Left ventricle myocardium inferior (tissue), 1 donor: ENCODE results near the gene ZKSCAN7. TPM values are rescaled to one million over a fixed set of nuclear protein-coding genes. Genes with fewer than 3 reads are reported as not detected.
"Not testable (repeated sequence)": the region's sequence is repeated elsewhere in the genome, so short reads cannot be mapped to it uniquely, and the experiment has no call there.

Experiments
- DNase-seq: peaks from one replicate; pipeline ENCODE4 v3.0.0-alpha.2; 2020
- H3K27ac ChIP-seq: fragments of 200-600 bp; replicated peaks from 2 replicates; pipeline ENCODE4 v1.8.0; 2021
- H3K27me3 ChIP-seq: fragments of 200-600 bp; 2 replicates; pipeline ENCODE4 v1.8.0; 2021; ENCODE audit warnings: low read depth
- H3K36me3 ChIP-seq: fragments of 200-600 bp; 2 replicates; pipeline ENCODE4 v1.8.0; 2021
- H3K4me1 ChIP-seq: fragments of 200-600 bp; 2 replicates; pipeline ENCODE4 v1.8.0; 2021
- H3K4me3 ChIP-seq: fragments of 200-600 bp; 2 replicates; pipeline ENCODE4 v1.8.0; 2021; ENCODE audit warnings: mild to moderate bottlenecking, moderate library complexity
- H3K9me3 ChIP-seq: fragments of 200-600 bp; replicated peaks from 2 replicates; pipeline ENCODE4 v1.8.0; 2021
- intact Hi-C: fragments of 100-400 bp; cut with micrococcal nuclease; formaldehyde crosslinking; loops from one replicate; pipeline ENCODE4 v1.11.0; 2022
- total RNA-seq: library from RNA; stranded (reverse); fragmentation: NEBNext Ultra II Directional; extraction: Animal tissue kit (Norgen Biotek cat#: 25700); gene quantifications from one replicate; pipeline ENCODE4 v1.2.1, GENCODE V29; 2021
- TF ChIP-seq, protein P1 (sequence below): fragments of 200-600 bp; IDR thresholded peaks from 2 replicates; pipeline ENCODE4 v1.8.0; 2021; ENCODE audit warnings: antibody characterized with exemption, mild to moderate bottlenecking, borderline replicate concordance
- donor health status: DM: no; HTN: yes; CAD: no; lungs with severe emphysema.

The ZKSCAN7 gene
- total RNA-seq, 1 donor from 2014 or later: 2.6 TPM

DNA sequence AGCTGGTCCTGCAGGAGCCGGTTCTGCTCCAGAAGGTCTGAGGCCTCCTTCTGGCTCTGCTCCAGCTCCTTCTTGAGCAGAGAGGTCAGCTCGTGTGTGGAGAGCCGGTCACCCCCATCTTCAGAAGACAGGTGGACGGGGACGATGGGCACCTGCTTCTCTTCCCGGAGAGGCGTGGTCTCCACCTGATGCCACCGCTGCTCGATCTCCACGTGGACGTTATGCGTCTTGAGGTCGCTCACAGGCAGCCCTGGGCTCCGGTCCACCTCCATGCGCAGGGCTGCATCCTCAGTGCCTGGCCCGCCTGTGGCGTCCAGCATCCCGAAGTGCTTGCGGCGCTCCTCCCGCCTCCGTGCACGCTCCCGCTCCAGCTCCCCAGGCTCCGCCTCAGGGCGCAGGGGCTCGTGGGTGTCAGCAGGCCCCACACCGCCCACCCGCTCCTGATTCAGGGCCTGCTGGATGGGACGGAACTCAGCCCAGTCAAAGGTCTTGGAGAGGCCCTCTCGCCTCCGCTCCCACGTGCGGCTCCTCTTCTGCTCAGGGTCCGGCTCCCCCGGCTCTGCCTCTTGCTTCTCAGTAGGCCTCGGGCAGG is 24.0 kb downstream of the ZKSCAN7 start:
- intact Hi-C loops, H3K4me1 ChIP-seq, H3K9me3 ChIP-seq, H3K36me3 ChIP-seq, DNase-seq, H3K4me3 ChIP-seq, H3K27ac ChIP-seq: not testable (repeated sequence)
- H3K27me3 ChIP-seq: peaks cover 13% of the 10 kb centered on the region

DNA sequence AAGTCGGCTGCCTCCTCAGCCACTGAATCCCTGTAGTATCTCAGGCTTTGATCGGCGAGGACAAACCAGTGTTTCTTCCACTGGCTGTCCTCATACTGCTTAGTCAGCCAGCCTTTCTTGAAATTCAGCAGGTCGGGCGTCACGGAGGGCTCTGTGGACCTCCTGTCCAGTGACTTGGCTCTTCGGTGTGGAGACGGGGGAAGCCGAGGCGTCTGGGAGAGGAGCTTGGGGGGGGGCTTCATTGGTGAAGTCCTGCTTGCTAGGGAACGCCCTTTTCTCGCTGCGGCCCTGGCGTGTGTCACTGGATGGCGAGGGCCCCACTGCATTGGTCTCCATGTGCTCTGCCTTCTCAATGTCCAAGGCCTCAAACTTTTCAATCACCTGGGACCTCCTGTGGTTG is 24.8 kb downstream of the ZKSCAN7 start:
- H3K36me3 ChIP-seq, H3K27ac ChIP-seq, DNase-seq, H3K4me3 ChIP-seq, intact Hi-C loops, H3K9me3 ChIP-seq: not testable (repeated sequence)
- Histone ChIP-seq H3K4me1 (peaks cover 10% of the 10 kb centered on the region), H3K27me3 (peaks cover 13% of the 10 kb centered on the region)

GRCh38 chr3:44580971-44581370 is 26.0 kb downstream of the ZKSCAN7 start:
- Histone ChIP-seq H3K27me3 (peaks cover 13% of the 10 kb centered on the region), H3K4me1 (peaks cover 21% of the 10 kb centered on the region)
- intact Hi-C loops, DNase-seq, H3K27ac ChIP-seq, H3K36me3 ChIP-seq, H3K4me3 ChIP-seq, H3K9me3 ChIP-seq: not testable (repeated sequence)

DNA sequence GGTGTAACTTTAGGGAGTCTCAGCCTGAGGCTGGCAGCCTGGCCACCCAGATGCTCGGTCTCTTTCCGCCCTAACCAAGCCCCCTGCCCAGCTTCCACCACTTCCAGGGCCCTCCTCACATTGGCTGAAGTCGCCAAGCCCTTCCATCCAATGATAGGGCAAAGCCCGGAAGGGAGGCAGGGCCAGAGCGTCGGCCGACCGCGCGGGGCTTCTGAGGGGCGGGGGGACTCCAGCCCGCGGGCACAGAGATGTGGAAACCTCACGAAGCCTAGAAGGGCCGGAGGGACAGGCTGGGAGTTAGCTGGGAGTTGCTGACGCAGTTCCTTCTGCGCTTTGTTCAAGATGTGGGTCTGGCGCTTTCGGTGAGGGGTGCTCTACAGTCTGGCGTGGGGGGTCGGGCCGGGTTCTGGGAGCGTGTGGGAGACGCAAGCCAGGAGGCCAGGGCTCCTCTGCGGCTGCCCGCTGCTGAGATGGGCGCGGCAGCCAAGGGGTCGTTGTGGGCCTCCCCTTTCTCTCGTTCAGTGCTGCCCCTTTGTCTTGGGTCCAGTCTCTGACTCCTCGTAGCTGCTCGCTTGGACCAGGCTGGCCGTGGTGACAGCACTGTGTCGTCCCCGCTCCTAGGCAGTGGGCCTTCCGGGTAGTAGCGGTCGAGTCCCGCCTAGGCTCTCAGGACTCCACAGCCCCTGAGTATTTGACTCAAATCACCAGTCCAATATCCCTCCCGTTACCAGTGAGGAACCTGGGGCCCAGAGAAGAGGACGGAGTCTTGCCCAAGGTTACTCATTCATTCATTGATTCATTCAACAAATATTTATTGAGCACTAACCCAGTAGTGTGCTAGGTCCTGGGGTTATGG is 29.9 kb downstream of the ZKSCAN7 start, which contains the start of gene ZNF660:
Gene ZNF660, plus strand, starts transcription at position 319 of the 856 bp plus-strand sequence. CDS start 9,230 bp downstream, outside the sequence.
- TF ChIP-seq, protein P1, sequence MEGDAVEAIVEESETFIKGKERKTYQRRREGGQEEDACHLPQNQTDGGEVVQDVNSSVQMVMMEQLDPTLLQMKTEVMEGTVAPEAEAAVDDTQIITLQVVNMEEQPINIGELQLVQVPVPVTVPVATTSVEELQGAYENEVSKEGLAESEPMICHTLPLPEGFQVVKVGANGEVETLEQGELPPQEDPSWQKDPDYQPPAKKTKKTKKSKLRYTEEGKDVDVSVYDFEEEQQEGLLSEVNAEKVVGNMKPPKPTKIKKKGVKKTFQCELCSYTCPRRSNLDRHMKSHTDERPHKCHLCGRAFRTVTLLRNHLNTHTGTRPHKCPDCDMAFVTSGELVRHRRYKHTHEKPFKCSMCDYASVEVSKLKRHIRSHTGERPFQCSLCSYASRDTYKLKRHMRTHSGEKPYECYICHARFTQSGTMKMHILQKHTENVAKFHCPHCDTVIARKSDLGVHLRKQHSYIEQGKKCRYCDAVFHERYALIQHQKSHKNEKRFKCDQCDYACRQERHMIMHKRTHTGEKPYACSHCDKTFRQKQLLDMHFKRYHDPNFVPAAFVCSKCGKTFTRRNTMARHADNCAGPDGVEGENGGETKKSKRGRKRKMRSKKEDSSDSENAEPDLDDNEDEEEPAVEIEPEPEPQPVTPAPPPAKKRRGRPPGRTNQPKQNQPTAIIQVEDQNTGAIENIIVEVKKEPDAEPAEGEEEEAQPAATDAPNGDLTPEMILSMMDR: no peak
- peak within 1 kb of the TSS; percentile 70 for H3K27ac ChIP-seq
- H3K4me3 ChIP-seq: peak within 1 kb of the TSS; percentile 75
- H3K4me1 ChIP-seq: peaks cover 21% of the 10 kb centered on the region
- peaks cover 6% of the 10 kb centered on the region for H3K9me3 ChIP-seq
- peak; percentile 49 for DNase-seq
- peaks cover 13% of the 10 kb centered on the region for H3K27me3 ChIP-seq
- H3K36me3 ChIP-seq: peaks cover 29% of the 10 kb centered on the region
- intact Hi-C loops: no loop called here

DNA sequence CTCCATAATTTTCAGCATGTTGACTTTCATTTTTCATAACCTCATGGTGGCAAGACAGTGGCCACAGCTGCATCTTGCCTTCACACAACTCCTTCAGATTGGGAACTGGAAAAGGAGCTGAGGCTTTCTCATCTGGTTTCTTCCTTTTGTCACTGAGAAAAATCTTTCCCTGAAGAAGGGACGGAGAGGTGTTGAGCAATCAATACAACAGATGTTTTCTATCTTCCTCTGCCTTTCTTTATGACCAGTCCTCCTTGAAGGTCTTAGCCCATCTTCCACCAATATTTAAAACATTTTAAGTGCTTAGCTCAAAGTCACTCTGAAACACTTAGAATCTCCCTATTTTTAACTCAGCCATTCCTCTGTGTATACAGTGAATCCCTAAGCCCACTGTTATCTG is 41.6 kb downstream of the ZKSCAN7 start:
- Histone ChIP-seq H3K4me3 (no peak overlapping the region), H3K9me3 (peaks cover 69% of the 10 kb centered on the region), H3K36me3 (peaks cover 79% of the 10 kb centered on the region), H3K27ac (no peak overlapping the region), H3K27me3 (no peaks in the 10 kb centered on the region), H3K4me1 (no peaks in the 10 kb centered on the region)
- intact Hi-C loops: no loop called here
- no peak for DNase-seq
- TF ChIP-seq, protein P1: no peak

- H3K27ac ChIP-seq: no peak overlapping the region
- TF ChIP-seq, protein P1: no peak
- peaks cover 32% of the 10 kb centered on the region for H3K9me3 ChIP-seq
- no peak for DNase-seq
- no peaks in the 10 kb centered on the region for H3K27me3 ChIP-seq
- H3K4me3 ChIP-seq: no peak overlapping the region
- intact Hi-C loops: no loop called here
- H3K4me1 ChIP-seq: no peaks in the 10 kb centered on the region
- peaks cover 28% of the 10 kb centered on the region for H3K36me3 ChIP-seq
Measured at GRCh38 chr3:44601749-44602148, 46.8 kb downstream of the ZKSCAN7 start.

- intact Hi-C loops: no loop called here
- H3K4me1 ChIP-seq: no peaks in the 10 kb centered on the region
- no peak for DNase-seq
- no peaks in the 10 kb centered on the region for H3K27me3 ChIP-seq
- TF ChIP-seq, protein P1: no peak
- peaks cover 11% of the 10 kb centered on the region for H3K36me3 ChIP-seq
- no peak overlapping the region for H3K27ac ChIP-seq
- no peak overlapping the region for H3K4me3 ChIP-seq
- H3K9me3 ChIP-seq: peaks cover 4% of the 10 kb centered on the region
Measured at GRCh38 chr3:44612678-44613077, 57.7 kb downstream of the ZKSCAN7 start.
